GM23248 (cell line): Measurements from ENCODE around the gene CDKL5.

Source experiments
- EZH2 ChIP-seq: fragments of 200-600 bp; sonication (generic); IDR thresholded peaks from 2 replicates; pipeline ENCODE4 v1.6.1; 2018; ENCODE audit warnings: antibody characterized with exemption, mild to moderate bottlenecking; ENCODE audit not compliant: insufficient read depth, poor library complexity, severe bottlenecking
- EZH2phosphoT487 ChIP-seq: fragments of 200-600 bp; sonication (generic); IDR thresholded peaks from 2 replicates; pipeline ENCODE4 v1.6.1; 2018; ENCODE audit warnings: antibody characterized with exemption, moderate library complexity, mild to moderate bottlenecking, low read depth; ENCODE audit not compliant: insufficient read depth

DNA sequence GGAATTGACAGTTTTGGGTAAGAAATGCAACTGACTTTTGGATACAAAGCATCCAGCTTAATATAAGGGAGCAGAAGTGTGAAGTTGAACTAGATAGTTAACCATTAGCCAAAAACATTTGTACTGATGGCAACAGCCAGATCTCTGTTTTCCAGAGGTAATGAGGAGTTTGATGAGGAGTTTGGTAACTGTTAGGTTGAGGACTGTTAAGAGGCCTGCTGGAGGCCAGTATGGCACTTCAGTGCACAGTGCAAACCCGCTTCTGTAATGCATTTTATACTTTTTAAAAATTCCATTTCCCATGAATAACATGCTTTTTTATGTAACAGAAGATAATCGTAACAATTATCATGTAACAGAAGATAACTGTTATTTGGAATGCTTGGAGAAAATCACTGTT, 30.0 kb downstream of the CDKL5 start:
- TF ChIP-seq EZH2phosphoT487 (no peak), EZH2 (no peak)
